Measurements from ENCODE around the gene EFNA4.
"Not testable (repeated sequence)": the region's sequence is repeated elsewhere in the genome, so short reads cannot be mapped to it uniquely, and the experiment has no call there.

The EFNA4 gene

GRCh38 chr1:155116113-155116764, 52.7 kb downstream of the EFNA4 start:
- DNase-seq (ENCODE audit: low read depth in 2 of 3, low spot score in 2 of 3) = no peak

- DNase-seq (ENCODE audit: low read depth in 2 of 3, low spot score in 2 of 3) = no peak
Measured at GRCh38 chr1:155117610-155118009, 54.1 kb downstream of the EFNA4 start.

- DNase-seq (ENCODE audit: low read depth in 2 of 3, low spot score in 2 of 3) = not testable (repeated sequence)
Measured at GRCh38 chr1:155118090-155118489, 54.5 kb downstream of the EFNA4 start.
